Spleen (tissue), 7 donors: Measurements from ENCODE around the gene ZDHHC20.

Experiments used
- POLR2A ChIP-seq, 3 donors: fragments of 450-650 bp; IDR thresholded peaks; one replicate each; pipeline ENCODE4 v1.5.1; 2017; ENCODE audit warnings: antibody characterized with exemption in 3 of 3, mild to moderate bottlenecking in 1 of 3
- TF ChIP-seq, protein P1 (sequence below), 11 experiments: fragments of 200-600 bp in 7 of 11; fragments of 450-650 bp in 4 of 11; sonication (generic) in 4 of 11; IDR thresholded peaks in 8 of 11; conservative IDR thresholded peaks in 3 of 11; 1 replicate in 7 of 11; 2 replicates in 4 of 11; pipeline versions ENCODE4 v1.4.0 to v1.8.0; 2016 to 2021; ENCODE audit warnings: antibody characterized with exemption in 11 of 11, inconsistent platforms in 4 of 11, mild to moderate bottlenecking in 1 of 11
- donor health status: DM: no; HTN: no; CAD: no; lungs with moderate emphysema.
- donor health status: DM: no; HTN: no; CAD: no.
- donor health status: DM: no; HTN: no; CAD: no.

DNA sequence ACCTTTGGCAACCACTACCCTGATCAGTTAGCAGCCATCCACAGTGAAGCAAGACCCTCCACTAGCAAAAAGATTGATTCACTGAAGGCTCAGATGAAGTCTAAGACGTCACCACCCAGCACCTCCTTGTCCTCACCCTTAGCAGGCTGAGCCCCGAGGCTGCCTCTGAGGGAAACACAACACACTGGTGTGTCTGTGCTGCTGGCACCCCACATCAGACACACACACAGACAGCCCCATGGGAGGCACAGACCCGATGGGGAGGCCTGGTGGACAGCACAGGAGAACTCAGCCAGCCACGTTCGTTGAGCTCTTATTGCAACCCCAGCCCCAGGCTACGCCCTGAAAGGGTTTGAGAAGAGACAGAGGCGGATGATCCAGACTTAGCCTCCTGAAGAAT is 94.7 kb downstream of the ZDHHC20 start:
- TF ChIP-seq, protein P1, sequence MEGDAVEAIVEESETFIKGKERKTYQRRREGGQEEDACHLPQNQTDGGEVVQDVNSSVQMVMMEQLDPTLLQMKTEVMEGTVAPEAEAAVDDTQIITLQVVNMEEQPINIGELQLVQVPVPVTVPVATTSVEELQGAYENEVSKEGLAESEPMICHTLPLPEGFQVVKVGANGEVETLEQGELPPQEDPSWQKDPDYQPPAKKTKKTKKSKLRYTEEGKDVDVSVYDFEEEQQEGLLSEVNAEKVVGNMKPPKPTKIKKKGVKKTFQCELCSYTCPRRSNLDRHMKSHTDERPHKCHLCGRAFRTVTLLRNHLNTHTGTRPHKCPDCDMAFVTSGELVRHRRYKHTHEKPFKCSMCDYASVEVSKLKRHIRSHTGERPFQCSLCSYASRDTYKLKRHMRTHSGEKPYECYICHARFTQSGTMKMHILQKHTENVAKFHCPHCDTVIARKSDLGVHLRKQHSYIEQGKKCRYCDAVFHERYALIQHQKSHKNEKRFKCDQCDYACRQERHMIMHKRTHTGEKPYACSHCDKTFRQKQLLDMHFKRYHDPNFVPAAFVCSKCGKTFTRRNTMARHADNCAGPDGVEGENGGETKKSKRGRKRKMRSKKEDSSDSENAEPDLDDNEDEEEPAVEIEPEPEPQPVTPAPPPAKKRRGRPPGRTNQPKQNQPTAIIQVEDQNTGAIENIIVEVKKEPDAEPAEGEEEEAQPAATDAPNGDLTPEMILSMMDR (IDR thresholded peaks at IDR 0.05 in 8 of 11, conservative IDR thresholded peaks at IDR 0.05 in 3 of 11): no peak
- no peak for TF ChIP-seq POLR2A (IDR thresholded peaks at IDR 0.05)
